B cell (primary cell): ENCODE data around the gene STX17. TPM values are rescaled to one million over a fixed set of nuclear protein-coding genes. Genes with fewer than 3 reads are reported as not detected.

Experiments used
- ATAC-seq: fragments of 200-7000 bp; cut with Tn5 transposase; one replicate; pipeline ENCODE4 v1.10.0; 2021; ENCODE audit warnings: low read depth, mild to moderate bottlenecking, moderate number of reproducible peaks, moderate library complexity
- CTCF ChIA-PET: fragments of 350-600 bp; sonication (Branson Sonifier 250); formaldehyde crosslinking; loops from one replicate; lab custom pipeline; 2021; ENCODE audit warnings: antibody characterized with exemption, inconsistent platforms; lab: Charles Lee
- POLR2A ChIA-PET: fragments of 350-600 bp; sonication (Branson Sonifier 250); formaldehyde crosslinking; loops from one replicate; lab custom pipeline; 2021; ENCODE audit warnings: antibody characterized with exemption; lab: Charles Lee
- DNase-seq: peaks from one replicate; pipeline ENCODE4 v3.0.0; 2013
- H2AFZ ChIP-seq: 2 replicates; pipeline ENCODE4 v1.6.1; 2012; ENCODE audit warnings: mild to moderate bottlenecking, low read depth, low read length; ENCODE audit not compliant: insufficient read depth, poor library complexity, severe bottlenecking
- H3K27ac ChIP-seq, 2 donors: 1 replicate in 1 of 2; 2 replicates in 1 of 2; pipeline ENCODE4 v1.5.1; 2012 to 2013; ENCODE audit warnings: low read length in 2 of 2, mild to moderate bottlenecking in 2 of 2, moderate library complexity in 1 of 2
- H3K27me3 ChIP-seq, 4 experiments: fragments of 200-600 bp in 1 of 4; sonication (generic) in 1 of 4; replicated peaks in 1 of 4; 1 replicate in 2 of 4; 2 replicates in 2 of 4; pipeline versions ENCODE4 v1.6.1 to v1.7.0; 2013 to 2016; ENCODE audit warnings: low read length in 3 of 4, mild to moderate bottlenecking in 2 of 4, mixed read lengths in 1 of 4, moderate library complexity in 1 of 4; ENCODE audit not compliant: insufficient read depth in 4 of 4, control insufficient read depth in 3 of 4; ENCODE audit errors: control extremely low read depth in 1 of 4
- H3K36me3 ChIP-seq, 2 experiments: replicated peaks in 1 of 2; 1 replicate in 1 of 2; 2 replicates in 1 of 2; pipeline versions ENCODE4 v1.6.1 to v1.7.1; 2013; ENCODE audit warnings: low read length in 1 of 2; ENCODE audit not compliant: insufficient read depth in 2 of 2, control insufficient read depth in 1 of 2; ENCODE audit errors: control extremely low read depth in 1 of 2, extremely low read depth in 1 of 2
- H3K4me1 ChIP-seq, 2 donors: fragments of 200-600 bp in 1 of 2; sonication (generic) in 1 of 2; 1 replicate in 1 of 2; 2 replicates in 1 of 2; pipeline versions ENCODE4 v1.5.1 to v1.6.1; 2013 to 2017; ENCODE audit warnings: low read length in 2 of 2; ENCODE audit not compliant: control insufficient read depth in 2 of 2, insufficient read depth in 2 of 2
- H3K4me2 ChIP-seq: replicated peaks from 2 replicates; pipeline ENCODE3; 2012; ENCODE audit warnings: mild to moderate bottlenecking, low read depth, low read length; ENCODE audit not compliant: poor library complexity, severe bottlenecking
- H3K4me3 ChIP-seq, 5 experiments: fragments of 200-600 bp in 1 of 5; sonication (generic) in 1 of 5; 1 replicate in 3 of 5; 2 replicates in 2 of 5; pipeline versions ENCODE4 v1.5.1 to v1.7.0; 2011 to 2016; ENCODE audit warnings: low read length in 4 of 5, mild to moderate bottlenecking in 4 of 5, low read depth in 2 of 5, control low read depth in 1 of 5, moderate library complexity in 1 of 5; ENCODE audit not compliant: insufficient read depth in 1 of 5; ENCODE audit errors: control extremely low read depth in 1 of 5, extremely low read depth in 1 of 5
- H3K79me2 ChIP-seq: fragments of 200-600 bp; sonication (generic); one replicate; pipeline ENCODE4 v1.6.0; 2016; ENCODE audit warnings: low read length; ENCODE audit not compliant: control insufficient read depth, insufficient read depth
- H3K9ac ChIP-seq: fragments of 200-600 bp; sonication (generic); 2 replicates; pipeline ENCODE4 v1.6.1; 2017; ENCODE audit warnings: mild to moderate bottlenecking, low read length, moderate library complexity
- H3K9me3 ChIP-seq, 3 donors: one replicate each; pipeline versions ENCODE4 v1.6.1 to v1.7.1; 2013; ENCODE audit warnings: low read length in 2 of 3; ENCODE audit not compliant: control insufficient read depth in 2 of 3, insufficient read depth in 1 of 3; ENCODE audit errors: control extremely low read depth in 1 of 3
- H4K20me1 ChIP-seq: 2 replicates; pipeline ENCODE4 v1.6.0; 2012; ENCODE audit warnings: mild to moderate bottlenecking, low read length; ENCODE audit not compliant: insufficient read depth, control insufficient read depth, poor library complexity, severe bottlenecking
- H3K27ac Mint-ChIP-seq: one replicate; pipeline ENCODE4 v1.8.0; 2021; ENCODE audit warnings: mixed read lengths
- H3K27me3 Mint-ChIP-seq: one replicate; pipeline ENCODE4 v1.8.0; 2021; ENCODE audit warnings: mixed read lengths
- H3K4me1 Mint-ChIP-seq: one replicate; pipeline ENCODE4 v1.8.0; 2021; ENCODE audit warnings: mixed read lengths
- H3K4me3 Mint-ChIP-seq: one replicate; pipeline ENCODE4 v1.8.0; 2021; ENCODE audit warnings: mixed read lengths
- H3K9me3 Mint-ChIP-seq: one replicate; pipeline ENCODE4 v1.8.0; 2022; ENCODE audit warnings: mixed read lengths; ENCODE audit not compliant: insufficient read depth
- EZH2 ChIP-seq: IDR thresholded peaks from 2 replicates; pipeline ENCODE4 v1.6.1; 2012; ENCODE audit warnings: borderline replicate concordance, low read depth, mild to moderate bottlenecking, moderate library complexity, low read length; ENCODE audit not compliant: insufficient read depth, poor library complexity, severe bottlenecking
- whole genome bisulfite sequencing: methylation state at CpG from one replicate; pipeline ENCODE4 v1.1.5; 2013; ENCODE audit warnings: missing lambda C conversion rate; ENCODE audit not compliant: insufficient coverage; 5-methylcytosine and 5-hydroxymethylcytosine counted together
- intact Hi-C: fragments of 100-400 bp; cut with micrococcal nuclease; formaldehyde crosslinking; loops from one replicate; pipeline ENCODE4 v1.10.0; 2022
- polyA plus RNA-seq: library from polyadenylated mRNA; depleted of rRNA; stranded (reverse); fragments of >200 nt; gene quantifications from 2 replicates; pipeline ENCODE4 v1.2.3, GENCODE V29; 2012
- total RNA-seq, 2 donors: library from RNA; stranded (reverse); fragments of 120-200 nt in 1 of 2; gene quantifications; 1 replicate in 1 of 2; 2 replicates in 1 of 2; pipeline versions ENCODE4 v1.2.3 to v1.2.4, GENCODE V29; 2013 to 2022
- TF ChIP-seq, protein P1 (sequence below): fragments of 200-600 bp; IDR thresholded peaks from one replicate; pipeline ENCODE4 v1.8.0; 2022; ENCODE audit warnings: antibody characterized with exemption, mild to moderate bottlenecking

The STX17 gene
- total and polyA plus RNA-seq, 2 donors (not counting 1 experiment from before 2014, with no cell fraction given) = 7.2 to 40.2 TPM

GRCh38 chr9:99878651-99879050 lies 27.8 kb upstream of the STX17 start:
- H3K27ac ChIP-seq = no peak overlapping the region
- POLR2A ChIA-PET = no interaction called here

DNA sequence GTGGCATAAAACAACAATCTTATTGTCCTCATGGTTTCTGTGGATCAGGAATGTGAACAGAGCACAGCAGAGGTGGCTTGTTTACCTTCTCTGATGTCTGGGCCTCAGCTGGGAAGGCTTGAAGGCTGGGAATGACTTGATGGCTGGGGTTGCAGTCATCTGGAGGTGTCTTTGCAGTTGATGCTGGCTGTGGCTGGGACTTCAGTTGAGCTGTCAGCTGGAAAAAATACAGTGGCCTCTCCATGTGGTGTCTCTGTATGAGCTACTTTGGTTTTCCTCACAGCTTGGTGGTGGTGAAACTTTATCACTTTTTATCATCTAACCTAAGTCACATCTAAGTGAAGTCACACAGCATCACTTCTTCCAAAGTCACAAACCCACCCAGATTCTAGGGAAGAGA lies 24.7 kb upstream of the STX17 start:
- Histone ChIP-seq H3K4me3 (no peak overlapping the region), H3K27me3 (no peaks in the 10 kb centered on the region), H3K9me3 (no peaks in the 10 kb centered on the region), H3K27ac (no peak overlapping the region), H3K79me2 (no peaks in the 10 kb centered on the region), H3K9ac (no peak overlapping the region), H4K20me1 (no peaks in the 10 kb centered on the region), H3K36me3 (no peaks in the 10 kb centered on the region), H3K4me2 (no peak overlapping the region), H2AFZ (no peak overlapping the region), H3K4me1 (no peaks in the 10 kb centered on the region)
- H3K9me3 Mint-ChIP-seq = no peaks in the 10 kb centered on the region
- no peak overlapping the region for H3K4me3 Mint-ChIP-seq
- TF ChIP-seq, protein P1, sequence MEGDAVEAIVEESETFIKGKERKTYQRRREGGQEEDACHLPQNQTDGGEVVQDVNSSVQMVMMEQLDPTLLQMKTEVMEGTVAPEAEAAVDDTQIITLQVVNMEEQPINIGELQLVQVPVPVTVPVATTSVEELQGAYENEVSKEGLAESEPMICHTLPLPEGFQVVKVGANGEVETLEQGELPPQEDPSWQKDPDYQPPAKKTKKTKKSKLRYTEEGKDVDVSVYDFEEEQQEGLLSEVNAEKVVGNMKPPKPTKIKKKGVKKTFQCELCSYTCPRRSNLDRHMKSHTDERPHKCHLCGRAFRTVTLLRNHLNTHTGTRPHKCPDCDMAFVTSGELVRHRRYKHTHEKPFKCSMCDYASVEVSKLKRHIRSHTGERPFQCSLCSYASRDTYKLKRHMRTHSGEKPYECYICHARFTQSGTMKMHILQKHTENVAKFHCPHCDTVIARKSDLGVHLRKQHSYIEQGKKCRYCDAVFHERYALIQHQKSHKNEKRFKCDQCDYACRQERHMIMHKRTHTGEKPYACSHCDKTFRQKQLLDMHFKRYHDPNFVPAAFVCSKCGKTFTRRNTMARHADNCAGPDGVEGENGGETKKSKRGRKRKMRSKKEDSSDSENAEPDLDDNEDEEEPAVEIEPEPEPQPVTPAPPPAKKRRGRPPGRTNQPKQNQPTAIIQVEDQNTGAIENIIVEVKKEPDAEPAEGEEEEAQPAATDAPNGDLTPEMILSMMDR = no peak
- TF ChIP-seq EZH2 = no peak
- ATAC-seq = no peak
- DNase-seq = no peak
- no peaks in the 10 kb centered on the region for H3K4me1 Mint-ChIP-seq
- intact Hi-C loops = no loop called here
- no peaks in the 10 kb centered on the region for H3K27me3 Mint-ChIP-seq
- ChIA-PET CTCF (no interaction called here), POLR2A (interaction anchor here (0.7 kb wide), 1 partner anchor 52 kb away, joined by 6 read pairs; no protein-coding TSS in a partner anchor)
- no peak overlapping the region for H3K27ac Mint-ChIP-seq

More at GRCh38 chr9:99878651-99879050, 27.8 kb upstream of the STX17 start:
- Mint-ChIP-seq H3K27me3 (peaks cover 3% of the 10 kb centered on the region), H3K9me3 (peaks cover 3% of the 10 kb centered on the region), H3K4me3 (no peak overlapping the region), H3K4me1 (peaks cover 4% of the 10 kb centered on the region), H3K27ac (no peak overlapping the region)
- Histone ChIP-seq H3K9ac (no peak overlapping the region), H2AFZ (no peak overlapping the region), H3K4me3 (no peak overlapping the region), H3K27me3 (no peaks in the 10 kb centered on the region), H3K36me3 (no peaks in the 10 kb centered on the region), H3K4me2 (no peak overlapping the region), H3K9me3 (peaks cover 1 to 10% (median 8%) of the 10 kb centered on the region in 3 donors), H3K4me1 (peaks cover 0 to 3% of the 10 kb centered on the region in 2 donors), H4K20me1 (no peaks in the 10 kb centered on the region), H3K79me2 (no peaks in the 10 kb centered on the region)
- DNase-seq (no peak), ATAC-seq (no peak)
- 100% methylated on average over 1 of the region's 2 CpGs for WGBS
- CTCF ChIA-PET = no interaction called here
- TF ChIP-seq, protein P1 = no peak
- no peak for TF ChIP-seq EZH2
- intact Hi-C loops = no loop called here
